KMS-11 (cell line): ENCODE data around the gene PDLIM1.

Experiments
- H2AFZ ChIP-seq: fragments of 200-600 bp; sonication (generic); 2 replicates; pipeline ENCODE4 v1.6.1; 2016; ENCODE audit warnings: antibody characterized with exemption, mixed run types, low read depth
- H3K27ac ChIP-seq: fragments of 200-600 bp; sonication (generic); 2 replicates; pipeline ENCODE4 v1.6.1; 2016; ENCODE audit warnings: mild to moderate bottlenecking, mixed run types
- H3K27me3 ChIP-seq: fragments of 200-600 bp; sonication (generic); 2 replicates; pipeline ENCODE4 v1.6.1; 2017; ENCODE audit warnings: mild to moderate bottlenecking, low read depth, mixed run types, moderate library complexity; ENCODE audit not compliant: insufficient read depth
- H3K36me3 ChIP-seq: fragments of 200-600 bp; sonication (generic); 2 replicates; pipeline ENCODE4 v1.6.1; 2017; ENCODE audit warnings: mild to moderate bottlenecking, mixed run types; ENCODE audit not compliant: insufficient read depth
- H3K4me1 ChIP-seq: fragments of 200-600 bp; sonication (generic); 2 replicates; pipeline ENCODE4 v1.6.1; 2016; ENCODE audit warnings: mild to moderate bottlenecking, low read depth, mixed run types; ENCODE audit not compliant: poor library complexity, severe bottlenecking
- H3K4me2 ChIP-seq: fragments of 200-600 bp; sonication (generic); 2 replicates; pipeline ENCODE4 v1.7.0; 2016; ENCODE audit warnings: mild to moderate bottlenecking, mixed run types
- H3K4me3 ChIP-seq: fragments of 200-600 bp; sonication (generic); IDR thresholded peaks from 2 replicates; pipeline ENCODE4 v1.6.1; 2017; ENCODE audit warnings: low read depth, low read length, mixed read lengths; ENCODE audit not compliant: insufficient read depth
- H3K79me2 ChIP-seq: fragments of 200-600 bp; sonication (generic); 2 replicates; pipeline ENCODE4 v1.6.1; 2016; ENCODE audit warnings: low read depth, mixed run types; ENCODE audit not compliant: insufficient read depth
- H3K9ac ChIP-seq: fragments of 200-600 bp; sonication (generic); 2 replicates; pipeline ENCODE4 v1.6.1; 2016; ENCODE audit warnings: mild to moderate bottlenecking, mixed run types
- H4K20me1 ChIP-seq: fragments of 200-600 bp; sonication (generic); 2 replicates; pipeline ENCODE4 v1.6.1; 2016; ENCODE audit warnings: mild to moderate bottlenecking, mixed run types; ENCODE audit not compliant: insufficient read depth
- CTCF ChIP-seq: fragments of 200-600 bp; sonication (generic); conservative IDR thresholded peaks from 2 replicates; pipeline ENCODE4 v1.6.1; 2017; ENCODE audit warnings: low read depth, mild to moderate bottlenecking, antibody characterized with exemption, low read length, moderate library complexity, mixed read lengths

Gene PDLIM1

GRCh38 chr10:95297402-95297801 is 6.6 kb upstream of the PDLIM1 start:
- TF ChIP-seq CTCF: no peak
- H3K4me2 ChIP-seq: peak overlapping the region; percentile 54; the same call in 1 of the 2 replicates

GRCh38 chr10:95296764-95297163 is 6.0 kb upstream of the PDLIM1 start:
- H3K9ac ChIP-seq: no peak overlapping the region
- no peak overlapping the region for H3K4me3 ChIP-seq
- no peaks in the 10 kb centered on the region for H4K20me1 ChIP-seq
- H3K27ac ChIP-seq: no peak overlapping the region
- H2AFZ ChIP-seq: peak overlapping the region; percentile 13; the same call in 1 of the 2 replicates
- TF ChIP-seq CTCF: no peak
- H3K36me3 ChIP-seq: no peaks in the 10 kb centered on the region
- peak overlapping the region; percentile 54; the same call in 1 of the 2 replicates for H3K4me2 ChIP-seq
- H3K4me1 ChIP-seq: peaks cover 68% of the 10 kb centered on the region
- no peaks in the 10 kb centered on the region for H3K27me3 ChIP-seq
- H3K79me2 ChIP-seq: no peaks in the 10 kb centered on the region

More at GRCh38 chr10:95297402-95297801, 6.6 kb upstream of the PDLIM1 start:
- H3K4me1 ChIP-seq: peaks cover 62% of the 10 kb centered on the region
- no peak overlapping the region for H3K27ac ChIP-seq
- no peaks in the 10 kb centered on the region for H4K20me1 ChIP-seq
- H3K27me3 ChIP-seq: no peaks in the 10 kb centered on the region
- H2AFZ ChIP-seq: peak overlapping the region; percentile 69; the same call in 1 of the 2 replicates
- no peaks in the 10 kb centered on the region for H3K36me3 ChIP-seq
- no peaks in the 10 kb centered on the region for H3K79me2 ChIP-seq
- H3K4me3 ChIP-seq: no peak overlapping the region
- H3K9ac ChIP-seq: no peak overlapping the region

- Histone ChIP-seq H3K4me1 (peaks cover 75% of the 10 kb centered on the region), H3K27ac (peak overlapping the region; percentile 82), H3K36me3 (no peaks in the 10 kb centered on the region), H3K27me3 (no peaks in the 10 kb centered on the region), H2AFZ (peak overlapping the region; percentile 92), H4K20me1 (no peaks in the 10 kb centered on the region), H3K9ac (peak overlapping the region; percentile 59), H3K4me2 (peak overlapping the region; percentile 87), H3K4me3 (no peak overlapping the region), H3K79me2 (0 out of 2 replicates have a peak, but pooled peaks cover 2% of the 10 kb centered on the region)
- no peak for TF ChIP-seq CTCF
Measured at GRCh38 chr10:95295031-95295755, 4.4 kb upstream of the PDLIM1 start.

GRCh38 chr10:95293631-95294030 is 2.8 kb upstream of the PDLIM1 start:
- Histone ChIP-seq H3K36me3 (no peaks in the 10 kb centered on the region), H3K27ac (peak overlapping the region; percentile 71), H3K79me2 (peaks cover 16% of the 10 kb centered on the region), H3K4me2 (peak overlapping the region; percentile 46), H3K9ac (peak overlapping the region; percentile 17; the same call in 1 of the 2 replicates), H3K27me3 (no peaks in the 10 kb centered on the region), H3K4me3 (no peak overlapping the region), H3K4me1 (peaks cover 89% of the 10 kb centered on the region), H2AFZ (peak overlapping the region; percentile 56), H4K20me1 (no peaks in the 10 kb centered on the region)
- TF ChIP-seq CTCF: no peak
